Mesothelial cell of epicardium (in vitro differentiated cells): ENCODE data around the gene SLAMF7. TPM values are rescaled to one million over a fixed set of nuclear protein-coding genes. Genes with fewer than 3 reads are reported as not detected.

Experiments
- DNase-seq, 2 experiments: peaks; one replicate each; pipeline ENCODE4 v3.0.0; 2021; ENCODE audit warnings: low spot score in 2 of 2; ENCODE audit not compliant: unreplicated experiment in 2 of 2
- H3K27ac Mint-ChIP-seq: 2 replicates; pipeline ENCODE4 v1.8.0; 2021; ENCODE audit warnings: mixed read lengths
- H3K27me3 Mint-ChIP-seq: 2 replicates; pipeline ENCODE4 v1.8.0; 2021; ENCODE audit warnings: low read depth, mixed read lengths
- H3K36me3 Mint-ChIP-seq: 2 replicates; pipeline ENCODE4 v1.8.0; 2021; ENCODE audit warnings: mixed read lengths
- H3K4me1 Mint-ChIP-seq: 2 replicates; pipeline ENCODE4 v1.8.0; 2021; ENCODE audit warnings: mixed read lengths
- H3K4me3 Mint-ChIP-seq: 2 replicates; pipeline ENCODE4 v1.8.0; 2021; ENCODE audit warnings: mild to moderate bottlenecking, moderate library complexity, mixed read lengths
- H3K9me3 Mint-ChIP-seq: 2 replicates; pipeline ENCODE4 v1.8.0; 2021; ENCODE audit warnings: mixed read lengths
- total RNA-seq: library from RNA; stranded (reverse); gene quantifications from 3 replicates; pipeline ENCODE4 v1.2.1, GENCODE V29; 2021
- TF ChIP-seq, protein P1 (sequence below): fragments of 200-600 bp; sonication (generic); IDR thresholded peaks from one replicate; pipeline ENCODE4 v1.5.0; 2021; ENCODE audit warnings: antibody characterized with exemption; ENCODE audit not compliant: unreplicated experiment

SLAMF7 gene
- total RNA-seq, 1 donor from 2014 or later: not detected

DNA sequence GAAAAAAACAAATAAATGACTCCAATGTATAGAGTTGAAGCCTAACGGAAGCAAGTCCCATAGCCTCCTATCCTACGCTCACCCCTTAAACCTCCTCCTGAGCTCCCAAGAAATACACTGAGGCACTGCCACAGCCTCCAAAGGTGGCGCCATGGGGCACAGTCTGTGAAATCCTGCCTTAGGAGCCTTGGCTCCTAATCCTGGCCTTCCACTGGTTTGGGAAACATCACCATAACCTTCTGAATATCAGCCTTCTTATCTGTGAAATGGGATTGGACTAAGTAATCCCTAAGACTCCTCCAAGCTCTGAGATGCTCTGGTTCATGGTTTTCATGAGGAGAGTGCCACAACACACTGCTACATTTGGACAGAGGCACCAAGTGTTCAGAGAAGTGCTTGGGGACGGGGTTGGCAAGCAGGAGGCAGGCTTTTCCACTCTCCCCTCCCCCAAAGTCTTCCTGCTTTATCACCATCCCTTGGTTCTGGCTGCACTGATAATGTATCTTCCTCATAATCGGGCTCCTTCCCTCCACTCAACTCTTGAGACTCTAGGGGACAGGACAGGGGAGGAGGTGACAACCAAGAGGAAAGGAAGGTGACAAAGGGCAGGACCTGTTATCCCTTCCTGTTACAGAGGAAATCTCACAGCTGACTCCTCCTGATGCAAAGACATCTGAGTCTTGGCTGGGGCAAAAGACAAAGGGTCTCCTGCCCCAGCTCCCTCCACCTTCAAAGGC is 2.7 kb downstream of the SLAMF7 start:
- Mint-ChIP-seq H3K9me3 (peaks cover 4% of the 10 kb centered on the region), H3K27ac (no peak overlapping the region), H3K27me3 (no peaks in the 10 kb centered on the region), H3K36me3 (no peaks in the 10 kb centered on the region), H3K4me1 (no peaks in the 10 kb centered on the region), H3K4me3 (no peak overlapping the region)
- TF ChIP-seq, protein P1, sequence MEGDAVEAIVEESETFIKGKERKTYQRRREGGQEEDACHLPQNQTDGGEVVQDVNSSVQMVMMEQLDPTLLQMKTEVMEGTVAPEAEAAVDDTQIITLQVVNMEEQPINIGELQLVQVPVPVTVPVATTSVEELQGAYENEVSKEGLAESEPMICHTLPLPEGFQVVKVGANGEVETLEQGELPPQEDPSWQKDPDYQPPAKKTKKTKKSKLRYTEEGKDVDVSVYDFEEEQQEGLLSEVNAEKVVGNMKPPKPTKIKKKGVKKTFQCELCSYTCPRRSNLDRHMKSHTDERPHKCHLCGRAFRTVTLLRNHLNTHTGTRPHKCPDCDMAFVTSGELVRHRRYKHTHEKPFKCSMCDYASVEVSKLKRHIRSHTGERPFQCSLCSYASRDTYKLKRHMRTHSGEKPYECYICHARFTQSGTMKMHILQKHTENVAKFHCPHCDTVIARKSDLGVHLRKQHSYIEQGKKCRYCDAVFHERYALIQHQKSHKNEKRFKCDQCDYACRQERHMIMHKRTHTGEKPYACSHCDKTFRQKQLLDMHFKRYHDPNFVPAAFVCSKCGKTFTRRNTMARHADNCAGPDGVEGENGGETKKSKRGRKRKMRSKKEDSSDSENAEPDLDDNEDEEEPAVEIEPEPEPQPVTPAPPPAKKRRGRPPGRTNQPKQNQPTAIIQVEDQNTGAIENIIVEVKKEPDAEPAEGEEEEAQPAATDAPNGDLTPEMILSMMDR: no peak
- no peak for DNase-seq

DNA sequence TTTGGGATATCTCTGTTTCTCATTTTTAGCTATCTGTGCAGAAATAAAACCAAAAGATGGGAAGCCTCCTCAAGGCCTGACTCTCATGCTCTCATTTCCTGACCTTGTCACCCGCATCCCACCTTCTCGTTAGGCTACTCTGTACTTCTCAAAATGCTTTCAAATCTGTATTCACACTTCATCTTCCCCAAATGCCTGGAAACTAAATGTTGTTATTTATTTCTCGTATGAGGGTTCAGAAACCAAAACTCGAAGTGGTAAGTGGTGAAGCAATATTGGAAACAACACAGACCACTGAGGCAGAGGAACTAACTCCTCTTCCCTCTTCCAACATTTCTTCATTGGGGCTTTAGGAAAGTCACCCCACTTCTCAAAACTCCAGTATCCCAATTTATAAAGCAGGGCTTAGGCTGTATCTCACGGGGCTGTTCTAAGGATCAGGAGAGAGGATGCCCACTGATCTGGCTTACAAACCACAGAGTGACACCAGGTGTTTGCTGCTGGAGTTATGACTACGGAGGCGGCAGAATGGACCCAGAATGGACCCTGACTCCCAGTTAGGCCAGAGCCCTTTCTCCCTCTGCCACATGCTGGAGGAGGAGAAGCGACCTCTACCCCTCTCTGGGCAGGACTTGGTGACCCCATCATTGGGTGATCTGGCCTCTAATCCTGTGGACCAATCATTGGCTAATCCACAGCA is 3.5 kb downstream of the SLAMF7 start:
- Mint-ChIP-seq H3K27me3 (no peaks in the 10 kb centered on the region), H3K4me1 (no peaks in the 10 kb centered on the region), H3K36me3 (no peaks in the 10 kb centered on the region), H3K4me3 (no peak overlapping the region), H3K9me3 (no peaks in the 10 kb centered on the region), H3K27ac (no peak overlapping the region)
- TF ChIP-seq, protein P1: no peak
- DNase-seq: no peak

DNA sequence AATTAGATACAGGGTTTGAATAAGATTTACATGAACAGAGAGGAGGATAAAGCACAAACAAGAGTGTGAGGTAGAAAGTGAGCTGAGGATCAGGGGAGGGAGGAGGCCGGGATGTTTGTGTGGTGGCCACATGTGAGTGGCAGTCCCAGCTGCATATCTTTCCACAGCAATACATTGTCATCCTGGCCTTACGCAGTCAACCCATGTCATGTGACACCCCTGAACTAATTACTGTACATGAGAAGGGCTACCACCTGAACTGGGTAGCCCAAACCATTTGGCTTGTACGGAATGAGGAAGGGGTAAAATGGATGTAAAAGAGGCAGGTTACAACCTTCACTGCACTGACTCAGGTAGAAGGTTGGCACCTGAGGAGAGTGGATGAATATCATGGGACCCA is 4.2 kb downstream of the SLAMF7 start:
- Mint-ChIP-seq H3K36me3 (no peaks in the 10 kb centered on the region), H3K27ac (no peak overlapping the region), H3K27me3 (no peaks in the 10 kb centered on the region), H3K9me3 (no peaks in the 10 kb centered on the region), H3K4me1 (peaks cover 2% of the 10 kb centered on the region), H3K4me3 (no peak overlapping the region)
- TF ChIP-seq, protein P1: no peak
- DNase-seq: no peak

DNA sequence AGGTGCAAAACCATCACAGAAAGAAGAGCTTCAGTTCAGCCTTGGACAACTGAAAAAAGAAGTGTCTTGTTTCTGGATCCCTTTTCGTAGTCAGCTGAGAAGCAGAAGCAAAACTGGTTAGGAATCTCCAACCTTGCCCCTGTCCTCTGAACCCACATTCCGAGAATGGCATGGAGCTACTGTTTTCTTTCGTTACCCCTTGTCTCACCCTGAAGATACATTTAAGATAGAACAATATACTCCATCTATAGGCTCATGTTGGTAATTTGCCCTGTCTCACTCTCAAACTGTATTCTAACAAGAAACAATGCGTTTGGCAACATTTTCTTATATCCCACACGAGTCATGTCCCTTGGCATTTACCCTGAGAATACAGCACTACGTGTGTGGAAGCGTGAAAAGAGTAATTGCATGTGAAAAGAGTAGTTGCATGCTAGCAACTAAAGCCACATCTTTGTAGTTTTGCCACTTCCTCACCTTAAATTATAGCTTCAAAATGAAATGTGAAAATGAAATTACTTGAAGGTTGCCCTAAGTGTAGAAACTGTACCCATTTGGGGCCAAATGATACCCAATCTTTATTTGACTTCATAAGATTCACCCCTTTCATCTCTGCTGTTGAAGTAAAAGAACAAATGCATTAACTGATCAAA is 5.3 kb downstream of the SLAMF7 start:
- Mint-ChIP-seq H3K9me3 (no peaks in the 10 kb centered on the region), H3K27ac (no peak overlapping the region), H3K4me3 (no peak overlapping the region), H3K27me3 (peaks cover 4% of the 10 kb centered on the region), H3K36me3 (no peaks in the 10 kb centered on the region), H3K4me1 (peaks cover 9% of the 10 kb centered on the region)
- DNase-seq: no peak
- TF ChIP-seq, protein P1: no peak

DNA sequence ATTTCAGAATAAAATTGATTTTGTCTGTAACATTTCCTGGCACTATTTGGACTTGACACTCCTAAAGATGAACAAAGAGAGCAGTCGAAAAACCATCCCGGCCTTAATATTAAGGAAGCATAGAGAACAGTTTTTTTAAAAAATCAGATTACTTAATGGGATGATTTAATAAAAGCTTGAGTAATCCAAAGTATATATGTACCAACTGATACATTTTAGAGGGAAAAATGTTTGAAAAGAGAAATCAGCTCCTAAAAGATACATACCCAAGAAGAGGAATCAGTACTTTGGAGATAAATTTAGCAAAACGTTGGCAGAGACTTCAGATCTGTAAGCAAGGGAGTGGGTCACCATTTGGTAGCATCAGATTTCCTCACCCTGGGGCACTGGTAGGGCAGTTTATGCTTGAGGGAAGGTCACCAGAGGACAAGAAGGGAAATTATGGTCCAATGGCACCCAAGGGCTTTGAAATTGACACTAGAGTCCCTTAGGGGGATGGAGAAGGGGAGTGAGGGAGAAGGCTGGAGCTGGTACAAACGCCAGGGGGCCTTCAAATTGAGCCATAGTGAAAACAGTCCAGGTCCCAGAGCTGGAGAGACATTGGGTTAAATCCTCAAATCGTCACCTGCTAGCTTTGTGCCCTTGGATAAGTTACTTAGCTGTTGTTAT is 5.9 kb downstream of the SLAMF7 start:
- DNase-seq: no peak
- Mint-ChIP-seq H3K4me3 (no peak overlapping the region), H3K27ac (no peak overlapping the region), H3K9me3 (no peaks in the 10 kb centered on the region), H3K27me3 (peaks cover 4% of the 10 kb centered on the region), H3K4me1 (peaks cover 9% of the 10 kb centered on the region), H3K36me3 (no peaks in the 10 kb centered on the region)
- TF ChIP-seq, protein P1: no peak
